Astrocyte of the cerebellum (primary cell): ENCODE data around the gene RALGPS1.

ENCODE experiments used
- DNase-seq: peaks from one replicate; pipeline ENCODE4 v3.0.0-alpha.2; 2011; ENCODE audit warnings: low read depth
- H3K4me3 ChIP-seq: 2 replicates; pipeline ENCODE4 v1.5.1; 2011; ENCODE audit warnings: mild to moderate bottlenecking, low read depth, low read length, moderate library complexity
- in situ Hi-C: cut with HindIII; loops from 2 replicates; pipeline ENCODE4 v1.10.0; 2017; ENCODE audit warnings: low sequenced_read_pairs
- TF ChIP-seq, protein P1 (sequence below): IDR thresholded peaks from 2 replicates; pipeline ENCODE4 v1.5.1; 2012; ENCODE audit warnings: low read length, low read depth, moderate library complexity, mild to moderate bottlenecking; ENCODE audit errors: missing control alignments

Gene RALGPS1

DNA sequence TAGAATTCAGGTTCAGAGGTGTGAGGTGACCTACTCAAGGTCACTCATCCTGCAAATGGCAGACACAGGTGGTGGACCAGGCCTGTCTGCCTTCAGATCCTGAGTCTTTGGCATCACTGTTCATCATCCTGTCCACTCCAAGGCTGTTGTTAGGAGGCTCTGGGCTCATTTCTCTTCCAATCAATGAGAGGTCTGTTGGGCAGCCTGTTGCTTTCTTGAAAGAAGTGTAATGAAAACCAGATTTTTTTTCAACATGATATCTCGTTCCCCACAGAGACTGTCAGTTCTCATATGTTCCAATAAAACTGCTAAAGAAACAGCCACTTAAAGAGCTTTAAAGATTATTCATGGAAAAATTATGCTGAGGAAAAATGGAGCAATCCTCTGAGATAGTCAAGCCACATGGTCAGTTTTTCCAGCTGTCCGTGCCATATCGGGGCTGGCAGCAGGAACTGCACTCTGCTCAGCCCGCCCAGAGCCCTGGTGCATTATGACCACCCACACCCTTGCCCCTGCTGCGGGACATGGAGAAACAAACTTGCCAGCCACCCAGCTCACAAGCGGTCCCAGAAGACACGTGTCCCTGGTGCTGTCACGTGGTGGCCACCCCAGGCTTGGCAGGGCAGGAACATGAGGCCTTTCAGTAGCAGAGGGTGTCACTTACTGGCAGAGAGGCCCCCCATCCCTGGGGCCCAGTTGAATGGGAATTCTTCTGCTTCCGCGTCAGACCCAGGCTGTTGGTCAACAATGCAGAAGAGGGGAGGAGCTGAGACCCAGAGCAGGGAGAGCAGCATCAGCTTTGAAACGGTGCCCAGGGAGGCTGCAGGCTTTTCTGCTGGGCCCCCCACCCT lies 271.6 kb downstream of the RALGPS1 start:
- TF ChIP-seq, protein P1, sequence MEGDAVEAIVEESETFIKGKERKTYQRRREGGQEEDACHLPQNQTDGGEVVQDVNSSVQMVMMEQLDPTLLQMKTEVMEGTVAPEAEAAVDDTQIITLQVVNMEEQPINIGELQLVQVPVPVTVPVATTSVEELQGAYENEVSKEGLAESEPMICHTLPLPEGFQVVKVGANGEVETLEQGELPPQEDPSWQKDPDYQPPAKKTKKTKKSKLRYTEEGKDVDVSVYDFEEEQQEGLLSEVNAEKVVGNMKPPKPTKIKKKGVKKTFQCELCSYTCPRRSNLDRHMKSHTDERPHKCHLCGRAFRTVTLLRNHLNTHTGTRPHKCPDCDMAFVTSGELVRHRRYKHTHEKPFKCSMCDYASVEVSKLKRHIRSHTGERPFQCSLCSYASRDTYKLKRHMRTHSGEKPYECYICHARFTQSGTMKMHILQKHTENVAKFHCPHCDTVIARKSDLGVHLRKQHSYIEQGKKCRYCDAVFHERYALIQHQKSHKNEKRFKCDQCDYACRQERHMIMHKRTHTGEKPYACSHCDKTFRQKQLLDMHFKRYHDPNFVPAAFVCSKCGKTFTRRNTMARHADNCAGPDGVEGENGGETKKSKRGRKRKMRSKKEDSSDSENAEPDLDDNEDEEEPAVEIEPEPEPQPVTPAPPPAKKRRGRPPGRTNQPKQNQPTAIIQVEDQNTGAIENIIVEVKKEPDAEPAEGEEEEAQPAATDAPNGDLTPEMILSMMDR: no peak
- in situ Hi-C loops: no loop called here
- H3K4me3 ChIP-seq: no peak overlapping the region
- peak; percentile 43 for DNase-seq

DNA sequence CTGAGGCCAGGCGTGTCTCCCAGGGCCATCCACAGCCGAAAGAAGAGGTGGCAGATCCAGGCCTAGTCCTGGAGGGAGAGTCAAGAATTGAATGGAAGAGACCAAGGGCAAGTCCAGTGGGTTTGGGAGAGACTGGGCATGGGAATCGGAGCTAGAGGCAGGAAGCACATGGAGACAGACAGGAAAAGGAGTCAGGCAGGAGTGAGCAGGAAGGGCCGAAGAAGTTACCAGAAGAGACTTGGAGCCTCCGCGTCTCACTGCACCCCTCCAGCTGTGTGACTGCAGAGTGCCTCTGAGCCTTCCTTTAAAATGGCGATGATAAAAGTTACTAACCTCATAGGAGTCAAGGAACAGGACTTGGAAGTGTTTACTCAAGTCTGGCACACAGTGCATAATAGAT lies 272.2 kb downstream of the RALGPS1 start:
- in situ Hi-C loops: no loop called here
- DNase-seq: no peak
- TF ChIP-seq, protein P1: no peak
- no peak overlapping the region for H3K4me3 ChIP-seq

DNA sequence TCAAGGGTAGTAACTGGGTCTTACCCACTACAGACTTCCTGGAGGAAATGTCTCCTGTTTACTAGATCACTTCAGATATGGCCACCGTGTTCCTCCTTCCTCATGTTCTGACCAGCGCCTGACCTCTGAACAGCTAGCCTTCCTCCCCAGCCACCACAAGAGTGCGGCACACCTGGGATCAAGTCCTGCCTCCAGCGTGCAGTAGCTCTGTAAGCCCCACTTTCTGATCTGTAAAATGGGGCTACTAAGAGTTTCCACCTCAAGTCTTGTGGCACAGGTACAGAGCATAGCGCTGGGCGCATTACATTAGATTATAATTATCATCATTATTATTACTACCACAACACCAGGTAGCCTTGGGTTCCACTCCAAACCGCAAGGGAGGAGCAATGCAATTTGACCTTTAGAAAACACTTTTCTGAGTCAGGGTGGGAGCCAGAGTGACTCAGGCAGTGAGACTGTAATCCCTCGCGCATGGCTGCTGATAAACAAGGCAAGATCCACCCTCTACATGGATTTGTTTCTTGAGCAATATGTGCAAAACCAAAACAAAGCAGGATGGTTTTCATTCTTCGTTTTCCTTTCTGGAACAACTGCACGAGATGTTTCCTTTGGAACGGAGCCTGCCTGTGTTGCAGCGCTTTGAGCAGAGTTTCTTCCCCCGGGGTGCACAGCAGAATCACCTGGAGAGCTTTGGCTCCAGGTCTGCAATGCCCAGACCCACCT lies 272.8 kb downstream of the RALGPS1 start:
- DNase-seq: peak; percentile 96
- no peak overlapping the region for H3K4me3 ChIP-seq
- in situ Hi-C loops: no loop called here
- TF ChIP-seq, protein P1: no peak

DNA sequence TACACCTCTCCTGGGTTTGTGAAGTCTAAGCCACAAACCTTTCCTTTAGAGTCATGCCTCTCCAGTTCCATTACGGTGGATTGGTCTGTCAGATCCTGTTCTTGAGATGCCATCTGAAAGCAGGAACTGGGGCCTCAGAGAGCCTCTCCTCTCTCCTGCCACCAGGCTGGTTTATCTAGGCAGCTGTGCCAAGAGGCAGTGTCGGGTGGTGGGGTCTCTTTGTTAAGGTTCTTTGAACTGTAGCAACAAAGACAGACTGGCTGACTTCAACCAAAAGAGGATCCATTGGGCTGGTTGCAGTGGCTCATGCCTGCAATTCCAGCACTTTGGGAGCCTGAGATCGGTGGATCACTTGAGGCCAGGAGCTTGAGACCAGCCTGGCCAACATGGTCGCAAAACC lies 273.8 kb downstream of the RALGPS1 start:
- no peak overlapping the region for H3K4me3 ChIP-seq
- no peak for DNase-seq
- in situ Hi-C loops: no loop called here
- TF ChIP-seq, protein P1: no peak

DNA sequence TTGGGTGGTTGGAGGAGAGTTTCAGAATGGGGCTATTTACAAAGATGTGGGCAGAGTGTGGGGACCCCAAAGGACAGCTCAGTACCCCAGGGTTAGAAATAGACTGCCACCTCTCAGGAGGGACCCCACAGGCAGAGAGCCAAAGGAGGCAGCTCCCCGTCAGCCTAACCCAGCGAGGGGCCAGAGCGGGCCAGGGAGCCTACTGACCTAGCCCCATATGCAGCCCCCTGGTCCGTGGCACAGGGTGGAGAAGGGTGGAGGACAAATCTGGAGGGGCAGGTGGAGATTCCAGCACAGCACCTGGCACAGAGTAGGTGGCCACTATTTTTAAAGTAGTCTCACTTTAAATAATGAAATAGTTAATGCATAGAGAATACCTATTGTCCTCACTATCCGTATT lies 275.0 kb downstream of the RALGPS1 start:
- DNase-seq: no peak
- in situ Hi-C loops: no loop called here
- no peak overlapping the region for H3K4me3 ChIP-seq
- TF ChIP-seq, protein P1: no peak

DNA sequence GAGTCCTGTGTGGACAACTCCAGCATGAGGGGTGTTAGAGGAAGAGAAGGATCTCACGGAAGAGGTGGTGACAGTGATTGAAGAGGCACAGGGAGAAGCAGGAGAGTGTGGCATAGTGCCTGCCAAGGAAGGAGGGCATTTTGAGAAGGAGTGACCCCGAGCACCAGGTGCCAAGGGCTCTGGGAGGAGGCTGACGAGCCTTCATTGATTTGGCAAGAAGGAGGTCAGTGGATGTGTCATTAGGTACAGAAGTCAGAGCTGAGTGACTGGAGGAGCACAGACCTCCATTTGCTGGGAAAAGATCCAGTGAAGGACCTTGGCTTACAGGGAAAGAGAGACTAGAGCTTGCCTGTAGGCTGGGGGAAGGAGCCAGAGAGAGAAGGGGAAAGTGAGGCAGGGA lies 278.2 kb downstream of the RALGPS1 start:
- H3K4me3 ChIP-seq: no peak overlapping the region
- in situ Hi-C loops: no loop called here
- TF ChIP-seq, protein P1: no peak
- DNase-seq: no peak
